Measurements from ENCODE around the gene DEPP1.

GRCh38 chr10:44995914-44996669 is 17.5 kb upstream of the DEPP1 start:
- TF ChIP-seq POLR2AphosphoS5 (IDR thresholded peaks at IDR 0.05; ENCODE audit: insufficient read depth, low read depth, low read length) (peak; percentile 51), CTCF (IDR thresholded peaks at IDR 0.05; ENCODE audit: extremely low read depth in 1 of 2, insufficient read depth in 1 of 2, low read depth in 1 of 2, low read length in 2 of 2) (no peak), POLR2A (IDR thresholded peaks at IDR 0.05; ENCODE audit: low read depth, low read length) (peak; percentile 33), FOS (IDR thresholded peaks at IDR 0.05; ENCODE audit: borderline replicate concordance, insufficient read depth, low read length) (no peak), EZH2 (IDR thresholded peaks at IDR 0.05; ENCODE audit: borderline replicate concordance, low read depth, low read length, severe bottlenecking) (no peak), JUN (IDR thresholded peaks at IDR 0.05; ENCODE audit: borderline replicate concordance, insufficient read depth, insufficient read length, low read depth) (peak; percentile 34), MYC (IDR thresholded peaks at IDR 0.05; ENCODE audit: low read depth, low read length) (no peak)
